GM23248 (cell line): ENCODE data around the gene ZNF318.

Source experiments
- EZH2 ChIP-seq: fragments of 200-600 bp; sonication (generic); IDR thresholded peaks from 2 replicates; pipeline ENCODE4 v1.6.1; 2018; ENCODE audit warnings: antibody characterized with exemption, mild to moderate bottlenecking; ENCODE audit not compliant: insufficient read depth, poor library complexity, severe bottlenecking
- EZH2phosphoT487 ChIP-seq: fragments of 200-600 bp; sonication (generic); IDR thresholded peaks from 2 replicates; pipeline ENCODE4 v1.6.1; 2018; ENCODE audit warnings: antibody characterized with exemption, moderate library complexity, mild to moderate bottlenecking, low read depth; ENCODE audit not compliant: insufficient read depth

- TF ChIP-seq EZH2: no peak
- TF ChIP-seq EZH2phosphoT487: no peak
Measured at GRCh38 chr6:43303751-43304331, 65.6 kb downstream of the ZNF318 start.
